A549 (cell line): Measurements from ENCODE around the gene WDR62. TPM values are rescaled to one million over a fixed set of nuclear protein-coding genes. Genes with fewer than 3 reads are reported as not detected.
A peak's percentile ranks its signal among the peaks of the same experiment; 100 is the strongest.

ENCODE experiments used
- ATAC-seq, 2 experiments: fragments of 200-7000 bp in 1 of 2; fragments of >200 bp in 1 of 2; cut with Nextera tagmentation in 1 of 2; cut with Tn5 transposase in 1 of 2; 3 replicates each; pipeline versions ENCODE4 v1.8.0 to v1.9.1; 2018 to 2020; ENCODE audit warnings: mild to moderate bottlenecking in 1 of 2, moderate library complexity in 1 of 2
- CTCF ChIA-PET: fragments of 300-600 bp; sonication (Branson Sonifier 250); formaldehyde crosslinking; extraction: SDS; loops from one replicate; lab custom pipeline; 2021; ENCODE audit warnings: antibody characterized with exemption, inconsistent platforms; lab: Yijun Ruan, JAX
- POLR2A ChIA-PET: fragments of 350-600 bp; formaldehyde crosslinking; extraction: SDS; loops from one replicate; lab custom pipeline; 2021; ENCODE audit warnings: antibody characterized with exemption, inconsistent platforms; lab: Yijun Ruan, JAX
- DNase-seq, 2 experiments: peaks; one replicate each; pipeline versions ENCODE4 v3.0.0 to v3.0.0-alpha.2; 2011 to 2016; ENCODE audit warnings: low read depth in 1 of 2, low spot score in 1 of 2
- FAIRE-seq: peaks from 2 replicates; lab custom pipeline; 2011; peaks lifted over from hg19 to GRCh38; lab: Jason Lieb, UNC
- H3K27ac ChIP-seq, 2 experiments: fragments of >200 bp; sonication (Bioruptor Twin); formaldehyde crosslinking; 3 replicates each; pipeline ENCODE4 v1.5.1; 2016 to 2017
- H3K4me1 ChIP-seq: fragments of >200 bp; sonication (Bioruptor Twin); formaldehyde crosslinking; 3 replicates; pipeline ENCODE4 v1.6.1; 2016
- H3K4me2 ChIP-seq: fragments of >200 bp; sonication (Bioruptor Twin); formaldehyde crosslinking; 3 replicates; pipeline ENCODE4 v1.6.1; 2016
- H3K4me3 ChIP-seq: fragments of >200 bp; sonication (Bioruptor Twin); formaldehyde crosslinking; 3 replicates; pipeline ENCODE4 v1.5.1; 2016
- H3K9me3 ChIP-seq: fragments of >200 bp; sonication (Bioruptor Twin); formaldehyde crosslinking; 3 replicates; pipeline ENCODE4 v1.6.1; 2016
- CBX2 ChIP-seq: fragments of 200-600 bp; sonication (generic); IDR thresholded peaks from 2 replicates; pipeline ENCODE4 v1.6.1; 2016; ENCODE audit warnings: low read depth, mild to moderate bottlenecking, borderline replicate concordance
- CEBPB ChIP-seq, 2 experiments: fragments of >200 bp in 1 of 2; sonication (Bioruptor Twin) in 1 of 2; formaldehyde crosslinking in 1 of 2; IDR thresholded peaks; 2 replicates each; pipeline ENCODE4 v1.6.1; 2012 to 2016
- CHD4 ChIP-seq: fragments of 200-600 bp; sonication (generic); IDR thresholded peaks from 2 replicates; pipeline ENCODE4 v1.6.1; 2016; ENCODE audit warnings: antibody characterized with exemption, mild to moderate bottlenecking, borderline replicate concordance
- E2F6 ChIP-seq: IDR thresholded peaks from 2 replicates; pipeline ENCODE4 v1.6.1; 2012; ENCODE audit warnings: low read depth, borderline replicate concordance
- EHMT2 ChIP-seq: fragments of 200-600 bp; sonication (generic); IDR thresholded peaks from 2 replicates; pipeline ENCODE4 v1.6.1; 2016; ENCODE audit warnings: antibody characterized with exemption, low read depth, mild to moderate bottlenecking, moderate library complexity
- EP300 ChIP-seq, 2 experiments: fragments of >200 bp; sonication (Bioruptor Twin); formaldehyde crosslinking; IDR thresholded peaks; 2 replicates in 1 of 2; 3 replicates in 1 of 2; pipeline ENCODE4 v1.6.1; 2016 to 2017
- FOSB ChIP-seq: fragments of 250-450 bp; sonication (Bioruptor Pico); IDR thresholded peaks from 2 replicates; pipeline ENCODE4 v1.5.0; 2020; ENCODE audit warnings: mild to moderate bottlenecking, moderate library complexity
- FOXS1 ChIP-seq: fragments of 250-450 bp; sonication (Bioruptor Pico); IDR thresholded peaks from 2 replicates; pipeline ENCODE4 v1.5.0; 2020; ENCODE audit warnings: mild to moderate bottlenecking, moderate library complexity
- GATA3 ChIP-seq: IDR thresholded peaks from 2 replicates; pipeline ENCODE4 v1.6.1; 2012; ENCODE audit warnings: borderline replicate concordance
- HES2 ChIP-seq: fragments of >200 bp; sonication (Bioruptor Twin); formaldehyde crosslinking; IDR thresholded peaks from 2 replicates; pipeline ENCODE4 v1.6.1; 2016
- HEYL ChIP-seq: fragments of 250-450 bp; sonication (Bioruptor Pico); IDR thresholded peaks from 2 replicates; pipeline ENCODE4 v1.8.0; 2021; ENCODE audit warnings: mild to moderate bottlenecking, moderate library complexity
- HOXA7 ChIP-seq: fragments of 250-450 bp; sonication (Bioruptor Pico); IDR thresholded peaks from 2 replicates; pipeline ENCODE4 v1.5.0; 2020; ENCODE audit warnings: mild to moderate bottlenecking, moderate library complexity
- JUN ChIP-seq, 2 experiments: fragments of >200 bp; sonication (Bioruptor Twin); formaldehyde crosslinking; IDR thresholded peaks; 2 replicates in 1 of 2; 3 replicates in 1 of 2; pipeline ENCODE4 v1.6.1; 2016 to 2017
- JUNB ChIP-seq: fragments of >200 bp; sonication (Bioruptor Twin); formaldehyde crosslinking; IDR thresholded peaks from 2 replicates; pipeline ENCODE4 v1.6.1; 2016
- KDM1A ChIP-seq: fragments of 200-600 bp; sonication (generic); IDR thresholded peaks from 2 replicates; pipeline ENCODE4 v1.6.1; 2016; ENCODE audit warnings: low read depth, mild to moderate bottlenecking
- KDM5A ChIP-seq: fragments of 200-600 bp; sonication (generic); IDR thresholded peaks from 2 replicates; pipeline ENCODE4 v1.6.1; 2016; ENCODE audit warnings: antibody characterized with exemption, mild to moderate bottlenecking
- MAZ ChIP-seq: fragments of 150-350 bp; IDR thresholded peaks from 2 replicates; pipeline ENCODE4 v1.6.1; 2014; ENCODE audit warnings: antibody characterized with exemption, low read depth, low read length, borderline replicate concordance
- NR3C1 ChIP-seq: fragments of >200 bp; sonication (Bioruptor Twin); formaldehyde crosslinking; IDR thresholded peaks from 3 replicates; pipeline ENCODE4 v1.6.1; 2017
- PHF8 ChIP-seq: fragments of 200-600 bp; sonication (generic); IDR thresholded peaks from 2 replicates; pipeline ENCODE4 v1.6.1; 2016; ENCODE audit warnings: low read depth, mild to moderate bottlenecking, antibody characterized with exemption, moderate library complexity, borderline replicate concordance
- POLR2AphosphoS2 ChIP-seq: conservative IDR thresholded peaks from 2 replicates; pipeline ENCODE4 v1.6.1; 2012; ENCODE audit warnings: low read length, improper control_type of control experiment, inconsistent platforms
- RAD21 ChIP-seq, 2 experiments: fragments of >200 bp in 1 of 2; sonication (Bioruptor Twin) in 1 of 2; formaldehyde crosslinking in 1 of 2; IDR thresholded peaks in 1 of 2; conservative IDR thresholded peaks in 1 of 2; 2 replicates in 1 of 2; 3 replicates in 1 of 2; pipeline ENCODE4 v1.6.1; 2012 to 2018; ENCODE audit warnings: inconsistent platforms in 1 of 2
- RARB ChIP-seq: fragments of 250-450 bp; sonication (Bioruptor Pico); IDR thresholded peaks from 2 replicates; pipeline ENCODE4 v1.8.0; 2021; ENCODE audit warnings: mild to moderate bottlenecking, moderate library complexity
- RCOR1 ChIP-seq: fragments of 150-350 bp; IDR thresholded peaks from 2 replicates; pipeline ENCODE4 v1.6.1; 2014; ENCODE audit warnings: antibody characterized with exemption, low read length, low read depth
- RFX5 ChIP-seq: fragments of 450-650 bp; IDR thresholded peaks from 2 replicates; pipeline ENCODE4 v1.7.1; 2014; ENCODE audit warnings: antibody characterized with exemption, mild to moderate bottlenecking, moderate library complexity
- RNF2 ChIP-seq: fragments of 200-600 bp; sonication (generic); IDR thresholded peaks from 2 replicates; pipeline ENCODE4 v1.6.1; 2016; ENCODE audit warnings: low read depth, mild to moderate bottlenecking, antibody characterized with exemption, moderate library complexity, borderline replicate concordance
- SMC3 ChIP-seq: fragments of >200 bp; sonication (Bioruptor Twin); formaldehyde crosslinking; IDR thresholded peaks from 3 replicates; pipeline ENCODE4 v1.6.1; 2018; ENCODE audit warnings: inconsistent platforms
- SREBF2 ChIP-seq: fragments of 450-650 bp; IDR thresholded peaks from 2 replicates; pipeline ENCODE4 v1.6.1; 2014; ENCODE audit warnings: mild to moderate bottlenecking, moderate library complexity
- TFCP2L1 ChIP-seq: fragments of 250-450 bp; sonication (Bioruptor Pico); IDR thresholded peaks from 2 replicates; pipeline ENCODE4 v1.5.0; 2021; ENCODE audit warnings: mild to moderate bottlenecking
- TP53 ChIP-seq: fragments of 250-450 bp; sonication (Bioruptor Pico); IDR thresholded peaks from 2 replicates; pipeline ENCODE4 v1.5.0; 2021; ENCODE audit warnings: mild to moderate bottlenecking, moderate library complexity
- ZC3H11A ChIP-seq: fragments of 450-650 bp; IDR thresholded peaks from 2 replicates; pipeline ENCODE4 v1.6.1; 2014; ENCODE audit warnings: antibody characterized with exemption, mild to moderate bottlenecking
- WGBS: methylation state at CpG from one replicate; pipeline ENCODE4 v1.1.6; 2017; ENCODE audit errors: missing lambda C conversion rate; 5-methylcytosine and 5-hydroxymethylcytosine counted together
- polyA plus RNA-seq, 4 experiments: library from polyadenylated mRNA; depleted of rRNA in 3 of 4; stranded (reverse); fragments of >200 nt; fragmentation: RNase III in 1 of 4; extraction: RNeasy Plus Mini Kit Qiagen cat#74134 plus additional on column Dnase treatment in 1 of 4; gene quantifications; 2 replicates in 3 of 4; 3 replicates in 1 of 4; pipeline ENCODE4 v1.2.3, GENCODE V29; 2011 to 2017
- TF ChIP-seq, protein P1 (sequence below): fragments of >200 bp; sonication (Bioruptor Twin); formaldehyde crosslinking; IDR thresholded peaks from 3 replicates; pipeline ENCODE4 v1.6.1; 2016
- TF ChIP-seq, protein P2 (sequence below): IDR thresholded peaks from 2 replicates; pipeline ENCODE4 v1.6.1; 2012
- TF ChIP-seq, protein P3 (sequence below): fragments of 150-350 bp; IDR thresholded peaks from 2 replicates; pipeline ENCODE4 v1.6.1; 2014; ENCODE audit warnings: low read depth, mild to moderate bottlenecking, low read length
- TF ChIP-seq, protein P4 (sequence below): fragments of >200 bp; sonication (Bioruptor Twin); formaldehyde crosslinking; IDR thresholded peaks from 3 replicates; pipeline ENCODE4 v1.5.1; 2016

The WDR62 gene
- polyA plus RNA-seq, 2 of the 4 experiments (the other 2 are of a cell fraction) = 15.5 to 32.9 TPM

GRCh38 chr19:36141039-36141927, 86.6 kb downstream of the WDR62 start:
- WGBS = 35% methylated on average over 20 of the region's 42 CpGs
- peaks cover 31% of the 10 kb centered on the region for H3K4me1 ChIP-seq
- no peaks in the 10 kb centered on the region for H3K9me3 ChIP-seq
- ChIA-PET CTCF (interaction anchor here (1.2 to 7.1 kb wide), 6 partner anchors 13 to 38 kb away, joined by 3 to 75 read pairs (median 13); no protein-coding TSS in a partner anchor), POLR2A (interaction anchor here (0.6 to 2.0 kb wide), 3 partner anchors 12 to 132 kb away, joined by 3 to 57 read pairs (median 20); partner anchors contain the start of genes POLR2I and TBCB)
- peak; percentile 96 to 99 for DNase-seq
- H3K4me3 ChIP-seq = peak overlapping the region; percentile 75
- H3K27ac ChIP-seq = peak overlapping the region; percentile 93 to 95
- FAIRE-seq = peak; percentile 77
- peak overlapping the region; percentile 69 for H3K4me2 ChIP-seq
- peak; percentile 55 to 58 for ATAC-seq
- no peak for TF ChIP-seq CEBPB (IDR thresholded peaks at IDR 0.05)
- TF ChIP-seq SREBF2 = no peak
- TF ChIP-seq MAZ = no peak
- no peak for TF ChIP-seq PHF8
- TF ChIP-seq E2F6 = no peak
- no peak for TF ChIP-seq RAD21 (conservative IDR thresholded peaks at IDR 0.05 in 1 of 2, IDR thresholded peaks at IDR 0.05 in 1 of 2)
- TF ChIP-seq FOSB = no peak
- 0 out of 2 replicates have a peak, but pooled peaks have one; percentile 38 for TF ChIP-seq TP53 (CRISPR knock-in tag)
- TF ChIP-seq, protein P1, sequence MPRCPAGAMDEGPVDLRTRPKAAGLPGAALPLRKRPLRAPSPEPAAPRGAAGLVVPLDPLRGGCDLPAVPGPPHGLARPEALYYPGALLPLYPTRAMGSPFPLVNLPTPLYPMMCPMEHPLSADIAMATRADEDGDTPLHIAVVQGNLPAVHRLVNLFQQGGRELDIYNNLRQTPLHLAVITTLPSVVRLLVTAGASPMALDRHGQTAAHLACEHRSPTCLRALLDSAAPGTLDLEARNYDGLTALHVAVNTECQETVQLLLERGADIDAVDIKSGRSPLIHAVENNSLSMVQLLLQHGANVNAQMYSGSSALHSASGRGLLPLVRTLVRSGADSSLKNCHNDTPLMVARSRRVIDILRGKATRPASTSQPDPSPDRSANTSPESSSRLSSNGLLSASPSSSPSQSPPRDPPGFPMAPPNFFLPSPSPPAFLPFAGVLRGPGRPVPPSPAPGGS = no peak; the same call in 2 of the 3 replicates
- no peak for TF ChIP-seq EHMT2
- TF ChIP-seq, protein P2, sequence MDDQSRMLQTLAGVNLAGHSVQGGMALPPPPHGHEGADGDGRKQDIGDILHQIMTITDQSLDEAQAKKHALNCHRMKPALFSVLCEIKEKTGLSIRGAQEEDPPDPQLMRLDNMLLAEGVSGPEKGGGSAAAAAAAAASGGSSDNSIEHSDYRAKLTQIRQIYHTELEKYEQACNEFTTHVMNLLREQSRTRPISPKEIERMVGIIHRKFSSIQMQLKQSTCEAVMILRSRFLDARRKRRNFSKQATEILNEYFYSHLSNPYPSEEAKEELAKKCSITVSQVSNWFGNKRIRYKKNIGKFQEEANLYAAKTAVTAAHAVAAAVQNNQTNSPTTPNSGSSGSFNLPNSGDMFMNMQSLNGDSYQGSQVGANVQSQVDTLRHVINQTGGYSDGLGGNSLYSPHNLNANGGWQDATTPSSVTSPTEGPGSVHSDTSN = no peak
- no peak for TF ChIP-seq KDM1A
- no peak for TF ChIP-seq CHD4
- peak; percentile 10; the same call in 1 of the 2 replicates for TF ChIP-seq GATA3
- peak; percentile 32; the same call in 1 of the 2 replicates for TF ChIP-seq TFCP2L1 (CRISPR knock-in tag)
- TF ChIP-seq EP300 (IDR thresholded peaks at IDR 0.05) = 0 out of 5 replicates have a peak, but pooled peaks of 1 of the 2 experiments have one; percentile 52
- TF ChIP-seq RNF2 = no peak
- TF ChIP-seq, protein P3, sequence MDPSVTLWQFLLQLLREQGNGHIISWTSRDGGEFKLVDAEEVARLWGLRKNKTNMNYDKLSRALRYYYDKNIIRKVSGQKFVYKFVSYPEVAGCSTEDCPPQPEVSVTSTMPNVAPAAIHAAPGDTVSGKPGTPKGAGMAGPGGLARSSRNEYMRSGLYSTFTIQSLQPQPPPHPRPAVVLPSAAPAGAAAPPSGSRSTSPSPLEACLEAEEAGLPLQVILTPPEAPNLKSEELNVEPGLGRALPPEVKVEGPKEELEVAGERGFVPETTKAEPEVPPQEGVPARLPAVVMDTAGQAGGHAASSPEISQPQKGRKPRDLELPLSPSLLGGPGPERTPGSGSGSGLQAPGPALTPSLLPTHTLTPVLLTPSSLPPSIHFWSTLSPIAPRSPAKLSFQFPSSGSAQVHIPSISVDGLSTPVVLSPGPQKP = no peak
- 0 out of 2 replicates have a peak, but pooled peaks have one; percentile 14 for TF ChIP-seq HOXA7 (CRISPR knock-in tag)
- no peak for TF ChIP-seq ZC3H11A
- TF ChIP-seq RCOR1 = no peak
- TF ChIP-seq CBX2 = no peak
- TF ChIP-seq HES2 = no peak
- no peak for TF ChIP-seq SMC3
- no peak for TF ChIP-seq KDM5A
- no peak for TF ChIP-seq HEYL (CRISPR knock-in tag)
- no peak for TF ChIP-seq NR3C1
- no peak for TF ChIP-seq RFX5
- TF ChIP-seq, protein P4, sequence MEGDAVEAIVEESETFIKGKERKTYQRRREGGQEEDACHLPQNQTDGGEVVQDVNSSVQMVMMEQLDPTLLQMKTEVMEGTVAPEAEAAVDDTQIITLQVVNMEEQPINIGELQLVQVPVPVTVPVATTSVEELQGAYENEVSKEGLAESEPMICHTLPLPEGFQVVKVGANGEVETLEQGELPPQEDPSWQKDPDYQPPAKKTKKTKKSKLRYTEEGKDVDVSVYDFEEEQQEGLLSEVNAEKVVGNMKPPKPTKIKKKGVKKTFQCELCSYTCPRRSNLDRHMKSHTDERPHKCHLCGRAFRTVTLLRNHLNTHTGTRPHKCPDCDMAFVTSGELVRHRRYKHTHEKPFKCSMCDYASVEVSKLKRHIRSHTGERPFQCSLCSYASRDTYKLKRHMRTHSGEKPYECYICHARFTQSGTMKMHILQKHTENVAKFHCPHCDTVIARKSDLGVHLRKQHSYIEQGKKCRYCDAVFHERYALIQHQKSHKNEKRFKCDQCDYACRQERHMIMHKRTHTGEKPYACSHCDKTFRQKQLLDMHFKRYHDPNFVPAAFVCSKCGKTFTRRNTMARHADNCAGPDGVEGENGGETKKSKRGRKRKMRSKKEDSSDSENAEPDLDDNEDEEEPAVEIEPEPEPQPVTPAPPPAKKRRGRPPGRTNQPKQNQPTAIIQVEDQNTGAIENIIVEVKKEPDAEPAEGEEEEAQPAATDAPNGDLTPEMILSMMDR = no peak
- no peak for TF ChIP-seq POLR2AphosphoS2
- TF ChIP-seq JUN (IDR thresholded peaks at IDR 0.05) = peak; percentile 42 to 93; a peak in 4 of 5 replicates
- no peak for TF ChIP-seq JUNB
- TF ChIP-seq FOXS1 (CRISPR knock-in tag) = no peak
- peak; percentile 70; the same call in 1 of the 2 replicates for TF ChIP-seq RARB (CRISPR knock-in tag)
